HPDE6-E6E7 (cell line): ENCODE data around the gene MFRP.

Experiments
- DNase-seq: peaks from one replicate; pipeline ENCODE4 v3.0.0; 2011; ENCODE audit warnings: missing footprints; ENCODE audit errors: extremely low spot score

Gene MFRP

DNA sequence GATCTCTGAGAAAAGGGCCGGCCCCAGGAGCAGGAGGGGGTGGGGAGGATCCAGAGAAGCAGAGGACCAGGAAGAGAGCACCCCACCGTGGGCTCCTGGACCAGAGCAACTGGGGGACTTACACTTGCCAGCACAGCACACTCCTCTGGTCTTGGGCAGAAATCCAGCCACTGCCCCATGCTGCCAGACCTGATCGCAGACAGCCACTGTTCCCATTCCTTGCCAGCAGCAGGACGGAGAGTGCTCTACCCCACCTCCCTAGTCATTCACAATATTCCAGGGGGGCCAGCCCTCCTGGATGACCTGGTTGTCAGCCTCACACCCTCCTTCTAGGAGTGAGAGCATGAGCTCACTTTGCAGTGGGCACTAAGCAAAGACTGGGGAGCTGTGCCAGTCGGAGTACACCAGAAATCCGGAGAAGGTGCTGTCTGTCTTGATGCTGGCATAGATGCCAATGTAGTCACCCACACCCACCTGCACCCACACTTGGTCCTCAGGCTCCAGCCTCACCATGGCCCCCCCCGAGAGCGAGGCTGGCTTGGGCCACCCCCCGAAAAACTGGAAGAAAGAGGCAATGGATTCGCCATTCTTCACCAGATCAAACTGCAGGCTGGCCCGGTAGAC lies 7.4 kb downstream of the MFRP start:
- no peak for DNase-seq

DNA sequence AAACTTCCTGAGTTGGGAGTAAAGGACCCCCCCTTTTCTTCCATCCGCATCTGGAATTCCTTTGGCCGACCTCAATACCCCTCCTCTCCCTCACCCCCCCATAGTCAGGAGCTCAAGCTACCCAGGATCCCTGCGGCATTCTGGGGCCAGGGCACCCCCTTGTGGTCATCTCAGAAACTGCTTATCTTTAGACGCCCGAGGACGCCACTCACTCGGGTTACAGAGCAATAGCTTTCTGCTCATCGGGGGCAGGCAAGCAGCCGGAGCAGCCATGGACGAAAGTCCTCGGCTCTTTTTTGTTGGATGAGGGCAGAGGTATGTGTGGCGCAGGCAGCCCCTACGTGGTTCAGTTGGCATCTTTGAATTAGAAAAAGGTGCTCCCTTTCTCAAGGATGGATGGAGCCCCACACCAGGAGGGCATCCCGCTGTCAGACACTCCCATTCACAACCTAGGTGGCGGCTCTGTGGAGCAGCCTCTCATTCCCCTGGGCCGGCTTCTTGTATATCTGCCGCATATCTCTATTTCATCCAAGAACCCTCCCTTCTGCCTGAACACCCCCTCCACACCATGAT lies 8.1 kb downstream of the MFRP start:
- DNase-seq: peak; percentile 84

DNA sequence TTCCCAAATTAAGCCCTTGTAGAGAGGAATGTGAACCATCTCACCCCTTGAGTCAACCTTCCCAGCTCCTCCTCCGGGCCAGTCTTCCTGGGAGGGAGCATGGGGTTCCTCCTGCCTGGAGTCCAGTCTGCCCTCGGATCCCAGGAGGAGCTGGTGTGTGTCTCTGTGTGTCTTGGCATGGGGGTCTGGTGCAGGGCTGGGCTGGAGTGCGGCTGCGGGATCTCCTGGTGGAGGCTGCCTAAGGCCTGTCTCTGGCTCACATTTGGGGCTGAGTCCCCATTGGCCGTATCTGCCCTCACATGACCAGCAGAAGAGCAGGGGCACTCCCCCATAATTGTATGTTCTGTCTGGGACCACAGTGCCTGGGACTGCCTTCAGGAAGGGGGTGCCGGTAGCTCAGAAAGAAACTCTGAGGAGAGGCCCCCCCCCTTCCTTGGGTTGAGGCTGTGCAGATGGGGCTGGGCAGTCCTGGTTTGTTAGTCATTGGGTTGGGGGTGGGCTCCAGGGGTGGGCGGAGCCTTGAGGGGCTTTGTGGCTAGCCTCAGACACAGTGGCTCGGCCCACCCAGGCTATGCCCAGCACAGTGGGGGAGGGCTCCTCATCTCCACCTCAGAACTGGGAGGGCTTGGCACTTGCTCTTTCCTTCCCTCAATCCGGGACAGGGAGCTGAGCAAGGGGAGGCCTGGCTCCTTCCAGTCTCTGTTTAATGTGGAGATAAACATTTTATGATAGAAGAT lies 8.8 kb downstream of the MFRP start:
- DNase-seq: no peak

DNA sequence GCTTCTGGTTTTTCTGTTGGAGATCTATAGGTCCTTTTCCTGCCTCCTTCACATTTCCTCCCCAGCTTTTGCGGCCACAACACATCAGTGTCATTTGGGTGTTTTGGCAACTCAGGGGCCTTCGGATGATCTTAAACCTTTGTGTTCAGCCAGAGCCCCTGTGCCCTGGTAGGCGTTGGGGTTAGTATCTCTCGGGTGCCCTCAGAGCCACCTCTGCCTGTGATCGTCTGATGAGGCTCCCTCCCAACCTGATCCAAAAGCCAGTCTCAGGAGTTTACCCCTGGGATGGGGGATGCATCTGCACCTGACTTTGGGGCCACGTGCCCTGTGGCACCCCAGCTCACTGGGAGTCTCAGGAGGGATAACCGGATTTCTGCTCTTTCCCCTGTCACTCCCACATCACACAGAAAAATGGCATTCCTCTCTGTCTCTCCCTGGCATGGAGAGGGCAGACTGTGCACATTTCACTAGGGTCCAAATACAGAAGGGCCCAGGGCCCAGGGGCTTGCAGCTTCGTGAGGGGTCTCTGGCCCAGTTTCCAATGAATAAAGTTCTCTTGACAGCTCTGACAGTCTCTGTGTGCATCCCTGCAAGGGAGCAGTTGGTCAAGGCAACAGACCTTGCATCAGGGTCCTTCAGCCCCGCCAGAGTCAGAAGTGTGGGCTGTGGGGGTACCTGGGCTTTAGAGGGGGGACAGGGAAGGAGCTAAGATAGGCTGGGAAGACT lies 9.6 kb downstream of the MFRP start:
- no peak for DNase-seq

DNA sequence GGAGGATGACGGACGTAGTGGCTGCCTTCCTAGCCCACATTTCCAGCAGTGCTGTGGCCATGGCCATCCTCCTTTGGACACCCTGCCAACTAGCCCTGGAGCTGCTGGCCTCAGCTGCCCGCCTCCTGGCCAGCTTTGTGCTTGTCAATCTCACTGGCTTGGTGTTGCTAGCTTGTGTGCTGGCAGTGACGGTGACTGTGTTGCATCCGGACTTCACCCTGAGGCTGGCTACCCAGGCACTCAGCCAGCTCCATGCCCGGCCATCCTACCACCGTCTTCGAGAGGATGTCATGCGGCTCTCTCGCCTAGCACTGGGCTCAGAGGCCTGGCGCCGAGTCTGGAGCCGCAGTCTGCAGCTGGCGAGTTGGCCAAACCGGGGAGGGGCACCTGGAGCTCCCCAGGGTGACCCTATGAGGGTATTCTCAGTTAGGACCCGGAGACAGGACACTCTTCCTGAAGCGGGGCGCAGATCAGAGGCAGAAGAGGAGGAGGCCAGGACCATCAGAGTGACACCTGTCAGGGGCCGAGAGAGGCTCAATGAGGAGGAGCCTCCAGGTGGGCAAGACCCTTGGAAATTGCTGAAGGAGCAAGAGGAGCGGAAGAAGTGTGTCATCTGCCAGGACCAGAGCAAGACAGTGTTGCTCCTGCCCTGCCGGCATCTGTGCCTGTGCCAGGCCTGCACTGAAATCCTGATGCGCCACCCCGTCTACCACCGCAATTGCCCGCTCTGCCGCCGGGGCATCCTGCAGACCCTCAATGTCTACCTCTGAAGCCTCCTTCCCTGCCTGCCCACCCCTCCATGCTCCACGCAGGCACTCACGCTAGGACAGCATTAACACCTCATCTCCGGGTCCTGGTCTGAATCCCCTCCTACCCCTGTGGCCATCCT lies 10.6 kb downstream of the MFRP start:
- no peak for DNase-seq

DNA sequence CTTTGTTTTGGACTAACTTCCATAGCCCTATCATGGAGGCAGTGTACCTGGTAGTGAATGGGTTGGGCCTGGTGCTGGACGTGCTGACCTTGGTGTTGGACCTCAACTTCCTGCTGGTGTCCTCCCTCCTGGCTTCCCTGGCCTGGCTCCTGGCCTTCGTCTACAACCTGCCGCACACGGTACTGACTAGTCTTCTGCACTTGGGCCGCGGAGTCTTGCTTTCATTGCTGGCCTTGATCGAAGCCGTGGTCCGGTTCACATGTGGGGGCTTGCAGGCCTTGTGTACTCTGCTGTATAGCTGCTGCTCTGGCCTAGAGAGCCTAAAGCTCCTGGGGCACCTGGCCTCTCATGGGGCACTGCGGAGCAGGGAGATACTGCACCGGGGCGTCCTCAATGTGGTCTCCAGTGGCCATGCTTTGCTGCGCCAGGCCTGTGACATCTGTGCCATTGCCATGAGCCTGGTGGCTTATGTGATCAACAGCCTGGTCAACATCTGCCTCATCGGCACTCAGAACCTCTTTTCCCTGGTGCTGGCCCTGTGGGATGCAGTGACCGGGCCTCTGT lies 11.3 kb downstream of the MFRP start:
- DNase-seq: no peak

DNA sequence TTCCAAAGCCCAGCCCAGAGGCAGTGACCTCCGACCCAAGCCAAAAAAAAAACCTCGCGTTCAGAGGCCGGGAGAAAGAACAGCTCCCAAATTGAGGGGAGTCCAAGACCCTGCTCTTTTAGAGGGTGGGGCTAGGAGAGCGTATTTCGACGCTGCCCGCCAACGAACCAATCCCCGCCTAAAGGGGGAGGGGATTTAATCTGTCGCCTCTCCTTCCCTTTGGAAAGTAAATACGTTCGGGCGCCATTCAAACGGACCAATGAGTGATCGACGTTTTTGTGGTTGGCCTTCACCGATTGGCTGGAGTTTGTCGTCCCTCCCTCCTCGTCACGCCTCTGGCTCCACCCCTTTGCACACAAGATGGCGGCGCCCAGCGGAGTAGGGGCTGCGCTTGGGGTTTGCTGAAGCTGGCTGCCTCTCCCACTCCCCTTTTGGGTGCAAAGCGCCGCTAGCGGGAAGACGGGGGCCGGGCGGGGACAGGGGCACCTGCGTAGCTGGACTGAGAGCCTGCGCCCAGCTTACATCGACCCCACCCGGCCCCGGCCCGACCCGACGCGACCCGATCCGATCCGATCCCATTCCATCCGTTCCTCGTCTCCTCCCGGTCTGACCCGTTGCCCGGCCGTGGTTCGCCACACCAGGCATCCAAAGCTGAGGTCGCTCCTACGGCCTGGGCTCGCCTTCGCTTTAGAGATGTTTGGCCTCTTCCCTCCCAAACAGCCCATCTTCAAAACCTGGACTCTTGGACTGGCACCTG lies 12.2 kb downstream of the MFRP start, which contains the start of gene RNF26:
Gene RNF26 (plus strand): TSS at position 354 of the 757 bp plus-strand sequence. CDS start 596 bp downstream, outside the sequence.
- DNase-seq: peak; percentile 98

DNA sequence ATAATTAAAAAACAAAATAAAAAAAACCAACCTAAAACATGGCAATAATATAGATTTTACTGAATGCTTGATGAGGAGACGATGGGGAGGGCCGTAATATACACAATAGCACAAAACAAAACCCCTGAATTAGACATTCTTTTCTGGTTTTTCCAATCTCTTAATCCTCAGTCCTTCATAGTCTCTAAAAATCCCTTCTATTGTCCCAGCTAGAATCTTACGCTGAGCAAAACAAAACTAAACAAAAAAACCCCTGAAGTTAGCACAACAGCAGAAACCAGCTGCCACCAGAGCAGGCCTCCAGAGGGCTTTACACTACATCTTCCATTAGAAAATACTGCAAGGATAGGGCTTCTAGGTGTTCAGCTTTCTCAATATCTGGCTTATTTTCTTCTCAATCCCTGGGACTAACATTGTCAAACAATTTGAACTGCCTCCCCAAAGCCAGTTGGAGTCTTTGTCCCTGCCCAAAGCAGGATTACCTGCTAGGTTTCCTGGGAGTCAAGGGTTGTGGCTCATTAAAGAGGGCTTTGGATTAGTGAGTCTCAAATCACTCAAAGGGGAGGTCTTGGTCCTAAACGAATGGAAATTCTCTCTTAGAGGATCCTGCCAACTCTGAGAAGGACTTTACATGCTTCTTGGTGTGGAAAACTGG lies 14.3 kb downstream of the MFRP start:
- no peak for DNase-seq

DNA sequence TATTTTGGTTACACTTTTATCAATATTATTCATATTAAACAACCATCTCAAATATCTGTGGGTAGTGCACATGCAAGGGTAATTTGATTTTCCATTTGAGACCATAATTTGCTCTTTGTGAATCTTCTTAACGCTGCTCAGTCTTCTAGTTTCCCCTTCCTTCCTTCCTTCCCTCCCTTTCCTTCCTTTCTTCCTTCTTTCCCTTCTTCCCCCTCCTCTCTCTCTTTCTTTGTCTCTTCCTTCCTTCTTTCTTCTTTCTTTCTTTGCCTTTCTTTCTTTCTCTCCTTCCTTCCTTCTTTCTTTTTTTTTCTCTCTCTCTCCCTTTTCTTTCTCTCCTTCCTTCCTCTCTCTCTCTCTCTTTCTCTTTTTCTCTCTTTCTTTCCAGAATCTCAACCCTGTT lies 16.3 kb downstream of the MFRP start:
- DNase-seq: no peak

DNA sequence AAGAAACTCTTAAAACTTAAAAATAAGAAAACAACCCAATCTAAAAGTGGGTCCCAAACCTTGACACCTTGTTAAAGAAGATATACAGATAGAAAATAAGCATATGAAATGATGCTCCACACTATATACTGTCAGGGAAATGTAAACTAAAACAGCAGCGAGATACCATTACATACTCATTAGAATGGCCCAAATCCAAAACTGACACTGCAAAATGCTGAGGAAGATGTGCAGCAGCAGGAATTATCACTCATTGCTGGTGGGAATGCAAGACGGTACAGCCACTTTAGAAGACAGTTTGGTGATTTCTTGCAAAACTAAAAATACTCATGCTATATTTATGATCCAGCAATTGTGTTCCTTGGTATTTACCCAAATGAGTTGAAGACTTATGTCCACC lies 17.2 kb downstream of the MFRP start:
- DNase-seq: no peak

DNA sequence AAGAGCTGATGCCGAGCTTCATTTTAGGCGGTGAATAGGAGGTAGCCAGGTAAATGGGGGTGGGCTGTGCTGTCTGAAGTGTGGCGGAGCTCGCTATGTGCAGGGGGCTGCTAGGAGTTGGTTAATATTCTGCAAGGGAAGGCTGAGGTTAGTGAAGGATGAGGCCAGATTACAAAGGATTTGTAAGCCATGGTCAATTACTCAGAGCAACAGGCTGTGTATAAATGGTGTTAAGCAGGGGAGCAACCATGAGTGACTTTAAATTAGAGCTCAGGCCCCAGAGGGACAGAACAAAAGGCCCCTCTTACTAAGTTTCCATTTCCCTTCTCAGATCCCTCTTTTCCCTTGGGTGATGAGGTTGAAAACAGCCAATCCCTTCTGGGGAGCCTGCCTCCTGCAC lies 22.3 kb downstream of the MFRP start:
- no peak for DNase-seq

DNA sequence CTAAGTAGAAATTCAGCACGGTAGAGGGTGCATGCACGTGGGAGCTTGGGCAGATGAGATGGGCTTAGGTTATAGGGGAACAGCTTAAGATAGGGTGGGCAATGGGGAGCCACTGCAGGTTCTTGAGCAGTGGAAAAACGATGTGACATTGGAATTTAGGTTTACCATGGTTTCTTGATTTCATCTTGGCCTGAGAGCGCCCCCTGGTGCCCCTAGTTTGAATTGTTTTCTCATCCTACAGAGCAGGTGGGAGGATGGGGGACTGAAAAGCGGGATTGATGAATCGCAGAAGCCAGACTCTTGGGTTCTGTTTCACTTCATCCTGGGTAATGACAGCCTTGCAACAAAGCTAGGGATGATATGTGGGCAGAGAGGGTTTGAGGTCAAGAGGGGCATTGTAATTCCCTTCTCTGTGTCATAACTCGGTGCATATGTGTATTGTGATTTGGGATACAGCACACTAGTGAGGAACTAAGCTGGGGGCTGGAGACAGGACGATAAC lies 22.9 kb downstream of the MFRP start:
- DNase-seq: no peak

DNA sequence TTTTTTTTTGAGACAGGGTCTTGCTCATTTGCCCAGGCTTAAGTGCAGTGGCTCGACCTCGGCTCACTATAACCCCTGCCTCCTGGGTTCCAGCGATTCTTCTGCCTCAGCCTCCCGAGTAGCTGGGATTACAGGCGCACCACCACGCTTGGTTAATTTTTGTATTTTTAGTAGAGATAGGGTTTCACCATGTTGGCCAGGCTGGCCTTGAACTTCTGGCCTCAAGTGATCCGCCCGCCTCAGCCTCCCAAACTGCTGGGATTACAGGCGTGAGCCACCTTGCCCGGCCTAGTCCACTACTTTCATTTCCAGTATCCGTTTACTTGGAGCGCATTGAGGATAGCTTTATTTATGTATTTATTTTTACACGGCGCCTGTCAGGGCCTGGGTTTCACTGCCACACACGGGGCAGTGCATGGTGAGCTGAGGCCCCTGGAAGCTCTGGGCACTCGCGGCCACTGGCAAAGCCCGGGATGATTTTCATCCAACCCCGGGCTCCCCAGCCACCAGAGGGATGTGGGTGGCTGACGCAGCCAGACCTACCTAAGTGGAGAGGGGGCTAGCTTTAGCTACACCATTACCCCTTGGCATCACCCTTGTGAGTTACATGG lies 23.5 kb downstream of the MFRP start:
- DNase-seq: no peak

DNA sequence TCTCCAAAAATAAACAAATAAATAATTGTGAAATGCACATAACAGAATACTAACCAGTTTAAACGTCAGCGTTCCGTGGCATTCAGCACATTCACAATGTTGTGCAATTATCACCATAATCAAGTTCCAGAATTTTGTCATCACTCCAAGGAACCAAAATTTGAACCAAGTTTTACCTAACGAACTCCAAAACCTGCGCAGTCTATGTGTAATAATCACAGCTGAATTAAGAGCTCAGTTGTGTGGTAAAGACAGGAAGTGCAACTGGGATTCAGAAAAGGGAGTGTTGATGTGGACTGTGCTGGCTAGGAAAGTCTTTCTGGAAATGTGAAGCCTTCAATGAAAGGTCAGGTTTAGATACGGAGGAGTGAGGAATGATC lies 24.2 kb downstream of the MFRP start:
- no peak for DNase-seq

DNA sequence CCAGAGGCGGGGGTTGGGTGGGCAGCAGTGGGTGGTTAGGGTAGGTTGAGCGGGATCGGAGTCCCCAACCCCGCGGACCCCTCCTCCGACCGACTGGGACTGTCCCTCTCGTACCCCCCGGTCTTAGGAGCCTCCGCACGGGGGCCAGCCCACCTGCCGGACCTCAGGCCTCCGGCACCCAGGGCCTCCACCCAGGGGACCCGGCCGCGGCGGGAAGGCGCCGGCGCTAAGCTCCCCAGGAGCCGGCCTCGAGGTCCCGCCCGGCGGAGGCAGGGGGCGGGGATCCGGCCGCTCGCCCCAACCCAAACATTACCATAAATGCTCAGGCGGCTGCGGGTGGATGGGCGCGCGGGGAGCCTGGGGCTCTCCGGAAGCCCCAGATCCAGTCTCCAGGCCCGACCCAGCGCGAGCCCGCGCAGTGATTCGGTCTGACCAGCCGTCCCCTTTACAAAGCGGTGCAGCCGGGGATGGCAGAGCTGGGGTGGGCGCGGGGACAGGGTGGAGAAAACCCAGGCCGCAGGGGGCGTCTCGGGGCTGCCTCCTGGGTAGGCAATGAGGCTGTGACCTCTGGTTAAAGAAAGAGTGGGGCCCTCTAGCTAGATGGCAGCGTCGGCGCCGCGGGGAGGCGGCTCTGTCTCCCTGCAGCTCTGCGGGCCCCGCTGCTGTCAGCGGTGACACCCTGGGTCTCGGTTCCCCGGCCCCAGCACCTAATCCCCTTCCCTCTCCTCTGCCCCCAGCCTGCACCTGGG lies 25.6 kb downstream of the MFRP start:
- DNase-seq: no peak

DNA sequence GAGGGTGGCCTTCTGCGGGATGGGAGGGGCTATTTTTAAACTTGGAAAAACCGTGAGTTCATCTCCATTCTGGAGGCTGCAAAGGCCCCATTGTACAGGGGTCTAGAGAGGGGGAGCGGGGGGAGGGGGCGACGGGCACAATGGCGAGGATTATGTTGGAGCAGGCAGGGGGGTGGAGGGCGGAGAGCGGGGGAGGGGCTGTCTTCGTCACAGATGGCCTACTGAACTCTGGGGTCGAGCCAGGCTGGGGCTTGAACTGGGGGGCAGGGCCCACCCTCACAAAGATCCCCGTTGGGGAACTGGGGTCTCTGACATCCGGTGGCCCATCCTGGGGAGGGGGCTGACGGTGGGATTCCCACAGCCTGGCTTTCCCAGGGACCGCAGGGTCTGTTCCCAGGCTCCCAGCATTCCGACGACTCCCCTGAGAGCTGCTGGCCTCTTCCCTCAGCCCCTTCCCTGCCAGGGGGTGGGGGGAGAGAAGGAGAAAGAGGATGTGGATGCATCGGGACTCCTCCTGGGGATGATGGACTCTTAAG lies 26.2 kb downstream of the MFRP start:
- no peak for DNase-seq

DNA sequence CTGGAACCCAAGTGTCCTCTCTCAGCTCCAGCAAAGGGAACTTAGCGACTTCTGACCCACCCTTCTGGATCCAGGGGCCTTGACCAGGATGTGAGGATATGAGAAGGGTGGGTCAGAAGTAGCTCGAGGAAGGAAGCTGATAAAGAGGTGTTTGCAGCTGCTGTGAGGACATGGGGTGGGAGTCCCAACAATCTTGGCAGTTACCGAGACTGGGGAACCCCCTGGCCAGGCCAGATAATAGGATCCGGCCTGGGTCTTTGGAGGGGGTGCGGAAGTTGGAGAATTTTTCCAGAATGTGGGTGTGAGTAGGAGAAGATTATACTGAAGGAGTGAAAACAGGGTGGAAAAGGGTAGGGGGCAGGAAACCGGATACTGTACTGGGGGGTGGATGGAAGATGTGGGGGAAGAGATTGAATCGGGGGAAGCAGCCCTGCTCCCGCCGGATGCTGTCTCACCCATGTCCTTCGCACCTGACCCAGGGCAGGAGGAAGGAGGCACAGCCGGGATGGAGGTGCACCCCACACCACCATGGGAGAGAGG lies 26.7 kb downstream of the MFRP start:
- no peak for DNase-seq

DNA sequence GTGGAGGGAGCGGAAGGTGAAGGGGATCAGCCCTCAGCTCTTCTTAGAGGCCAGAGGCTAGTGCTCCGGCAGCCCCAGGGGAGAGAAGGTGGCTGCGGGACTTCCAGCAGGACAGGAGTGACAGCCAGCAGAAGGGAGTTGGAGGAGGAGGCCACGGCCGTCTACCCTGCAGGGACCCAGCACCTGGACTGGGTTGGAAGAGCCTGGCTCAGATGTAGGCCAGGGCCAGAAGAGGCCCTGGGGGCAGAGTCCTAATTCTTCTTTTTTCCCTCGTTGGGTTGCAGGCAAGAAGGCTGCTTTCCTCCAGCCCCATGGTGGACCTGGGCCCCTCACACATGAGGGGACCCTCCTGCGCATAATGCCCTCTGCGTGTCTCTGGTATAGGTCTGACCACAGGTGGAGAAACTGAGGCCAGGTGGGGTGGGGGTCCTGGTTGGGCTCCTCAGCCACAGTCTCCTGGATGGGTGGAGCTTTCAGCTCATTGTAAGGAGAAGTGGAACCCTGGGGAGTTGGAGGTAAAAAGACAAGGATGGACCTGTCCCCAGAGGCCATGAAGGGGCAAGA lies 27.3 kb downstream of the MFRP start:
- DNase-seq: no peak
